Measurements from ENCODE around the gene NUAK2.
A peak's percentile ranks its signal among the peaks of the same experiment; 100 is the strongest.

NUAK2 gene

GRCh38 chr1:205337481-205337880 lies 15.9 kb upstream of the NUAK2 start:
- no peaks in the 10 kb centered on the region for H3K36me3 Mint-ChIP-seq
- ATAC-seq (no peak), DNase-seq (ENCODE audit: low spot score in 2 of 2) (no peak)
- no peak overlapping the region for H3K4me3 Mint-ChIP-seq
- no peak overlapping the region for H3K27ac Mint-ChIP-seq
- H3K4me1 Mint-ChIP-seq, result peaks cover 8% of the 10 kb centered on the region
- H3K9me3 Mint-ChIP-seq, result no peaks in the 10 kb centered on the region

DNA sequence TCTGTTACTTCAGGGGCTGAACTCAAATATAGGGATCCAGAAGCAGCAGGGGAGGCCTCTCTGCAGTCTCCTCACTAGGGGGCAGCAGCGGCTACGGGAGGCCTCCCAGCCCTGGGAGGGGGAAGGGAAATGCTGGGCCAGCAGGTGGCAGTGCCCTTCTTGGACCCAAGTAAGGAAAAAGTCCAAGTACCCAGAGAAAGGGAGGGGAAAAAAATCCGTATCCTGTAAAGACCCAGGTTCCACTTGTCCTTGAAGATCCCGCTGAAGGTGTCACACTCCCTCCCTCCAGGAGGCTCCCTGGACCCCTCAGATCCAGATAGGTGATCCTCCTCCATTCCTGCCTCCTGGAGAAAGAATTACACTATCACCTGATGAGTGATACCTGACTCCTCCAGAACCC lies 14.1 kb upstream of the NUAK2 start:
- Mint-ChIP-seq H3K9me3 (no peaks in the 10 kb centered on the region), H3K4me3 (no peak overlapping the region), H3K4me1 (peaks cover 10% of the 10 kb centered on the region), H3K27ac (no peak overlapping the region), H3K36me3 (no peaks in the 10 kb centered on the region)
- DNase-seq (ENCODE audit: low spot score in 2 of 2) (peak; percentile 75 to 87), ATAC-seq (peak; percentile 69)

DNA sequence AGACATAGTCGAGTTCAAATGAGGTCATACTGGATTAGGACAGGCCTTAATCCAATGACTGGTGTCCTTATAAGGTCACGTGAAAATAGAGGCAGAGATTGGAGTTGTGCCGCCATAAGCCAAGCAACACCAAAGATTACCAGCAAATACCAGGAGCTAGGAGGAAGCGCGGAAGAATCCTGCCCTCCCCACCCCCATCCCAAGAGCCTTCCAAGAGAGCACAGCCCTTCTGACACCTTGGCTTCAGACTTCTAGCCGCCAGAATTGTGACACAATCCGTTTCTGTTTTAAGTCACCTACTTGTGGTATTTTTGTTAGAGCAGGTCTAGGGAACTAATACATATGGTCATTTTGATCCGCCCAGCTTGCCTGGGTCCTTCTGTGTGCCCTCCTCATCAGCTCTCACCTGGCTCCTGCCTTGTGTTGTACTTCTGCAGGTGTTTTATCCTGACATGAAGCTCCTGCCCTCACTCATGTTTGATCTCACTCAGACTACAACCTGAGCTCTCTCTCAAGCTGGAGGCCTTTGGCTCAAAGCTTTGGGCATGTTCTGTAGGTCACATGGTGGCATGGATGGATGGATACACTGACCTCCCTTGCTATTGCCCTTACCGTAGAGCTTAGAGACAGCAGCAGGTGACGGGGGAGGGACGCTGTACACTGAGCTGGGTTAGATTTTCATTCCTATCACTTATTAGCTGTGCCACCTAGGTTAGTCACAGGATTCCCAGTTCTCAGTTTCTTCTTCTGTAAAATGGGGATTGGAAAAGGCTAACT lies 10.7 kb upstream of the NUAK2 start:
- Mint-ChIP-seq H3K4me1 (peaks cover 7% of the 10 kb centered on the region), H3K9me3 (no peaks in the 10 kb centered on the region), H3K4me3 (no peak overlapping the region), H3K27ac (no peak overlapping the region), H3K36me3 (no peaks in the 10 kb centered on the region)
- ATAC-seq, result no peak
- no peak for DNase-seq (ENCODE audit: low spot score in 2 of 2)

DNA sequence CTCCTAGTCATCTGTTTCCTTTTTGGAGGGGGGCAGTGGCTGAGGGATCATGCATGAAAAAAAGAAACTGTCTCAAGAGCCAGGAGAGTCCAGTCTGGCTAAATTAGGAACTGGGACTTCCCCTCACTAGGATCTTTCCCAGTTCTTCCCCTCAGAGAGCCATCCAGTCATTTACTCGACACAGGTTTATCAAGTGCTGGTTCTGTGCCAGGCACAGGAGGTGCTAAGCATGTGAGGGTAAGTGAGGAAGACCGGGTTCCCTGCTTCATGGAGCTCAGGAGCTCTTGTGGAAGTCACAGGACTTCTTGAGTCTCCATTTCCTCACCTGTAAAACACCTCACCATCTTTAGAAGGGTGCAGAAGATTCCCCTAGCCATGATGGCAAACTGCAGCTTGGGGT lies 8.6 kb upstream of the NUAK2 start:
- H3K9me3 Mint-ChIP-seq, result no peaks in the 10 kb centered on the region
- peaks cover 13% of the 10 kb centered on the region for H3K4me1 Mint-ChIP-seq
- no peak for ATAC-seq
- H3K4me3 Mint-ChIP-seq, result no peak overlapping the region
- no peak overlapping the region for H3K27ac Mint-ChIP-seq
- DNase-seq (ENCODE audit: low spot score in 2 of 2), result no peak
- no peaks in the 10 kb centered on the region for H3K36me3 Mint-ChIP-seq

DNA sequence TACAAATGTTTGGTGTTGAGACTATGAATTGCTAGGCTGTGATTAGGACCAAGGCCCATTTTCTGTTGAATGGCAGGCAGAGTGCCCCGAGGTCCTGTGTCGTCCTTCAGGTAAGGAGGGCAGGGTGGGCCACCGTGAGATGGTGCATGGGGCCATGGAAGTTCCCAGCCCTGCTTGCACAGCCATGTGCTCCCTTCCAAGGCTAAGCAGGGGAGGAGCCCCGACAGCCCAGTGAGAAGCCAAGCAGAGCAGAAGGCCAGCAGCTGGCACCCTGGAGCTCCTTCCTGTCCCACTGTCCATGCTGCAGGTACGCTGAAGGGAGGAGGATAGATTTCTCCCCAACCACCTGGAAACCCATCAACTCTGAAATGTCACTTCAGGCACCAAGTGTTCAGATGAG lies 8.2 kb upstream of the NUAK2 start:
- no peak for DNase-seq (ENCODE audit: low spot score in 2 of 2)
- ATAC-seq, result no peak
- H3K4me1 Mint-ChIP-seq, result peaks cover 17% of the 10 kb centered on the region
- H3K36me3 Mint-ChIP-seq, result no peaks in the 10 kb centered on the region
- H3K27ac Mint-ChIP-seq, result no peak overlapping the region
- no peak overlapping the region for H3K4me3 Mint-ChIP-seq
- no peaks in the 10 kb centered on the region for H3K9me3 Mint-ChIP-seq

DNA sequence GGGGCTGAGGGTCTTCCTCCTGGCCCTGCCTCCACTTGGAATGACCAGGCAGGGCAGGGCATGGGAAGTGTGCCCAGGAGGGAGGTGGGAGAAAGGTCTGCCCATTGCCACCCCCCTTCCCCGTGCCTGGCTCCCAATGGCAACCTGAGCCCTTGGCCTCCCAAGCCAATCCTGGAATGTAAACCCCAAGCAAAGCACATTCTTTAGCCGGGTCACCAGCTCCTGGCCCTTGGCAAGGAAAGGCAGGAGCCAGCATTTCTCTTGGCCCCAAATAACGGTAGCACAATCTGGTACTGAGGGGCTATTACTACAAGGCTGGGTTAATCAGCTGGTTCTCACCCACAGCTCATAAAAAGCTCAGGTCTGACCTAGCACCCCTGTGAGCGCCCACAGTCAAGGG lies 6.9 kb upstream of the NUAK2 start:
- H3K4me1 Mint-ChIP-seq, result peaks cover 22% of the 10 kb centered on the region
- no peaks in the 10 kb centered on the region for H3K9me3 Mint-ChIP-seq
- no peak for ATAC-seq
- H3K27ac Mint-ChIP-seq, result no peak overlapping the region
- no peaks in the 10 kb centered on the region for H3K36me3 Mint-ChIP-seq
- no peak for DNase-seq (ENCODE audit: low spot score in 2 of 2)
- H3K4me3 Mint-ChIP-seq, result no peak overlapping the region

- DNase-seq (ENCODE audit: low spot score in 2 of 2) (no peak), ATAC-seq (no peak)
- Mint-ChIP-seq H3K4me3 (no peak overlapping the region), H3K27ac (no peak overlapping the region), H3K36me3 (no peaks in the 10 kb centered on the region), H3K9me3 (no peaks in the 10 kb centered on the region), H3K4me1 (peaks cover 26% of the 10 kb centered on the region)
Measured at GRCh38 chr1:205326812-205327466, 5.4 kb upstream of the NUAK2 start.

DNA sequence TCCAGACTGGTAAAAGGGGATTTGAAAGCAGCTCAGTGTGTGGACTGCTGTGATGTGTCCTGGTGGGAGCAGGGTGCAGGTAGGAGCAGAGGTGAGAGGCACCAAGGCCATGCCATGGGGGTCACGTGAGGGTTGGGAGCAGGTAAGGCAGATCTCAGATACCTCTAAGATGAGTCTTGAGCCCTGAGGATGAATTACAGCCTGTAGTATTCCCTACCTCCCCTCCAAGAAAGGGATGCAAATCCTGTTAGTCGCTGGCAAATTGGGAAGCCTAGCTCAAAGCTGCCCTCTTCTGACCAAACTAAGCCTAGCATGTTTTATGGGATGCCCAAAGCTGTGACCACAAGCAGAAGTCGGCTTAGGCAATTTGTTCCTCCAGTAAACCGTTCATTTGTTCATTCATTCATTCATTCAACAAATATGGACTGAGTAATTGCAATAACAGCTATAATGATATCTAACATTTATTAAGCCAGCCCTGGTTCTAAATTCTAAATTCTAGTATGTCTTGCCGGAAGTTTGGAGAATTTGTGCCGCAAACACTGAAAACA lies 3.9 kb upstream of the NUAK2 start:
- Mint-ChIP-seq H3K4me3 (no peak overlapping the region), H3K4me1 (peaks cover 37% of the 10 kb centered on the region), H3K27ac (peak overlapping the region; percentile 30), H3K36me3 (no peaks in the 10 kb centered on the region), H3K9me3 (no peaks in the 10 kb centered on the region)
- ATAC-seq (no peak), DNase-seq (ENCODE audit: low spot score in 2 of 2) (peak; percentile 58 to 73)

- Mint-ChIP-seq H3K4me1 (peaks cover 41% of the 10 kb centered on the region), H3K4me3 (no peak overlapping the region), H3K27ac (peak overlapping the region; percentile 30), H3K36me3 (no peaks in the 10 kb centered on the region), H3K9me3 (no peaks in the 10 kb centered on the region)
- ATAC-seq (no peak), DNase-seq (ENCODE audit: low spot score in 2 of 2) (no peak)
Measured at GRCh38 chr1:205324781-205325180, 3.2 kb upstream of the NUAK2 start.

DNA sequence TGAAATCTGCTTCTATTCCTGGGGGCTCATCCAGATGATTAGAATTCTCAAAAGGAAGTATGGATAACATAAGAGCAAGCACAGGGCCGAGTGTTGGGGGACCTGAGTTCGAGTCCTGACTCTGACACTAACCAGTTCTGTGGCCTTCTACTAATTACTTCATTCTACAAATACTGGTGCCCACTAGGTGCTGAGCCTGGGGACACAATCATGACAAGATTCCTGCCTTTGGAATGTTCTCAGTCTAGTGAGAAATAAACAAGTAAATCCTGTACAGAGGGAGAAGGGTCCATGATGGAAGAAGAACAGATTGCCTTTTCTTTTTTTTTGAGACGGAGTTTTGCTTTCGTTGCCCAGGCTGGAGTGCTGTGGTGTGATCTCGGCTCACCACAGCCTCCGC lies 2.2 kb upstream of the NUAK2 start:
- peaks cover 51% of the 10 kb centered on the region for H3K4me1 Mint-ChIP-seq
- no peak for ATAC-seq
- H3K9me3 Mint-ChIP-seq, result no peaks in the 10 kb centered on the region
- no peak overlapping the region for H3K27ac Mint-ChIP-seq
- H3K36me3 Mint-ChIP-seq, result no peaks in the 10 kb centered on the region
- no peak for DNase-seq (ENCODE audit: low spot score in 2 of 2)
- no peak overlapping the region for H3K4me3 Mint-ChIP-seq

DNA sequence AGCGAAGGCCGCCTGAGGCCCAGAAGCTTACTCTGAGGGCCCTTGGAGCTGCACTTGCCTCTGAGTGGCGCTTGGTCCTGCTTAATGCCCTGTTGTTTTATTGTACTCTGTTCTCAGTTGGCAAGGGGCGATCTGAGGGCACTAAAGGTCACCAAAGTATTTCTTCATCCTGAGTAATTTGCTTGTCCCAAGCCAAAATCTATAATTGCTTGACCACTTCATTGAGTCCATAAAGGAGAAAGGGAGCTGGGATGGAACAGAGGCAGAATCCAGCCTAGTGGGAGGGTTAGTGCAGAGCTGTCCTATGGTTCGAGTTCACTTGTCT lies 376 bp upstream of the NUAK2 start:
- Mint-ChIP-seq H3K27ac (peak overlapping the region; percentile 91), H3K36me3 (no peaks in the 10 kb centered on the region), H3K4me1 (peaks cover 70% of the 10 kb centered on the region)

GRCh38 chr1:205319081-205320018 lies 2.2 kb downstream of the NUAK2 start:
- peak; percentile 14 for ATAC-seq
- Mint-ChIP-seq H3K27ac (peak overlapping the region; percentile 50), H3K4me1 (peaks cover 77% of the 10 kb centered on the region)

More for the DNA sequence above, 376 bp upstream of the NUAK2 start:
- Mint-ChIP-seq H3K4me3 (peak overlapping the region; percentile 97), H3K9me3 (no peaks in the 10 kb centered on the region)
- ATAC-seq (no peak), DNase-seq (ENCODE audit: low spot score in 2 of 2) (no peak)

GRCh38 chr1:205318231-205318991 lies 3.1 kb downstream of the NUAK2 start:
- H3K4me1 Mint-ChIP-seq, result peaks cover 83% of the 10 kb centered on the region
- DNase-seq (ENCODE audit: low spot score in 2 of 2) (no peak), ATAC-seq (no peak)
- H3K27ac Mint-ChIP-seq, result peak overlapping the region; percentile 46
- no peaks in the 10 kb centered on the region for H3K9me3 Mint-ChIP-seq
- H3K4me3 Mint-ChIP-seq, result peak overlapping the region; percentile 97
- no peaks in the 10 kb centered on the region for H3K36me3 Mint-ChIP-seq

More at GRCh38 chr1:205319081-205320018, 2.2 kb downstream of the NUAK2 start:
- Mint-ChIP-seq H3K36me3 (no peaks in the 10 kb centered on the region), H3K9me3 (no peaks in the 10 kb centered on the region), H3K4me3 (peak overlapping the region; percentile 97)
- DNase-seq (ENCODE audit: low spot score in 2 of 2), result peak in 1 of 2 donors; percentile 59

DNA sequence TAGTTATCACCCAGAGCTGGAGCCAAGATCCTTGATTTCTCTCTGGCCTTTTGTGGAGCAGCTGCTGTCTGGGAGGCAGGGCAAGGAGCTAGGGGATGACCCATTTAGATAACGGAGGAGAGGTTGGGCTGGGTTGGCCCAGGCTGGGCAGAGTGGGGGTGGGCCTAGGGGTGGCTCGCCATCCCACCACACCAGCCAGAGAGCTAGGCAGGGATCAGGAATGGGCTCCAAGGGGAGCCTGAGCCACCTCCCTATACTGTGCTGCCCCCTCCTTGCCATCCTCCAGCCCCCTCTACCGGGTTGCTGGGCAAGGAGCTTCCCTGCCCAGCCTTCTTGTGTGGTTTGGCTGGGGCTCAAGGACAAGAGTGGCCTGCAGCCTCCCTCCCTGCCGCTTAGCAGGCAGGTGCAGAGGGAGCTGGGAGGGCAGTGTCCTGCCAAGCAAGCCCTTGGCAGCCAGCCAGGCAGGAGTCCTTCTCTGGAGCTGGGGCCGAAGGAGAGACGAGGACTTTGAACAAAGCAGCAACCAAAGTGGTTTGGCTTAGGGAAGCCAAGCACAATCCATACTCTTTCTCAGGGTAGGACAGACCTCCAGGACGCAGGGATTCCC lies 4.1 kb downstream of the NUAK2 start:
- Mint-ChIP-seq H3K9me3 (no peaks in the 10 kb centered on the region), H3K27ac (peak overlapping the region; percentile 46), H3K4me3 (peak overlapping the region; percentile 97), H3K4me1 (peaks cover 92% of the 10 kb centered on the region), H3K36me3 (no peaks in the 10 kb centered on the region)
- DNase-seq (ENCODE audit: low spot score in 2 of 2), result no peak
- no peak for ATAC-seq

All from stimulated activated effector memory CD8-positive, alpha-beta T cell treated with anti-CD3 and anti-CD28 coated beads, Interleukin-12 subunit alpha, Interleukin-12 subunit beta, amount 100 ng/mL, for 72 hours (primary cell).